ELR (cell line): ENCODE data around the gene MRPL12.

Source experiments
- DNase-seq: peaks from one replicate; pipeline ENCODE4 v3.0.0-alpha.2; 2015; ENCODE audit warnings: low read depth

The MRPL12 gene

GRCh38 chr17:81702934-81703746, at the start of gene MRPL12:
TSS of gene MRPL12 (plus strand) at chr17:81703367. CDS start at chr17:81703502, 135 bp downstream.
- peak; percentile 97 for DNase-seq

GRCh38 chr17:81655378-81656117, 47.6 kb upstream of the MRPL12 start:
- no peak for DNase-seq

DNA sequence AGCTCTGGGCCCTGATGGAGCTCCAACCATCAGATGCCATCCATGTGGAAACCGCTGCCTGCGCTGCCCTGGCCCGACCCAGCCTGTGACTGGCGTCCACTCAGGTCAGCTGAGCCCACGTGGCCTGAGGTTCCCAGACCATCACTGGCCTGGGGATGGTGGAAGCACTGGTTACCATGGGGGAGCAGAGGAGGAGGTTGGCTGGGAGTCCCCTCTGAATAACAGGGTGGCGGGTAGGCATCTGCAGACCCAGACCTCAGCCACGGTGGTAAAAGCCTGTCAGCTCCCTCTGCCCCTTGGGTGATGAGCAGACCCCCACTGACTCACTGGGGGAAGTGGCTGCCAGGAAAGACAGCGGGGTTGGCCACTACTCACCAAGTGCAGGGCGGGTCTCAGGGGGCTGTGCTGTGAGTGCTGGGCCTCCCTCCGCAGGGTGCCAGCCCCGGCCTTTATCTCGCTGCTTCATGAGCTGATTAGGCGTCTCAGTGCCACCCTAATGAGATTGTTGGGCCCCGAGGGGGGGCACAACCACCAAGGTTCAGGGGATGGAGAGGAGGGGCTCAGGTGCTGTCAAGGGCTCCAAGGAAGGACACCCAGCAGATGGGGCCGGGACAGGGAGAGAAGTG, 46.9 kb upstream of the MRPL12 start, which contains the start of gene PDE6G:
TSS of gene PDE6G (minus strand) at position 425 of the 626 bp plus-strand sequence. CDS start 3,237 bp downstream, outside the sequence.
- DNase-seq = no peak

- no peak for DNase-seq
Observed at GRCh38 chr17:81656835-81657234, 46.3 kb upstream of the MRPL12 start.

DNA sequence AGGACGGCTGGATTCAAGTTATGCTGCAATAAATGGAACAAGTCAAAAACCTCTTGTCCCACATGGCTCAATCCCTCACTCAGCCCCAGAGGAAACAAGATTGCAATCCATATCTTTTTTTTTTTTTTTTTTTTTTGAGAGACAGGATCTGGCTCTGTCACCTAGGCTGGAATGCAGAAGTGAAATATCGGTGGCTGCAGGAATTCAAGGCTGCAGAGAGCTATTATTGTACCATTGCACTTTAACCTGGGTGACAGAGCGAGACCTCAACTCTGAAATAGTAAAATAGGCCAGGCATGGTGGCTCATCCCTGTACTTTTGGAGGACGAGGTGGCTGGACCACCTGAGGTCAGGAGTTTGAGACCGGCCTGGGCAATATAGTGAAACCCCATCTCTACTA, 44.1 kb upstream of the MRPL12 start:
- DNase-seq = no peak

DNA sequence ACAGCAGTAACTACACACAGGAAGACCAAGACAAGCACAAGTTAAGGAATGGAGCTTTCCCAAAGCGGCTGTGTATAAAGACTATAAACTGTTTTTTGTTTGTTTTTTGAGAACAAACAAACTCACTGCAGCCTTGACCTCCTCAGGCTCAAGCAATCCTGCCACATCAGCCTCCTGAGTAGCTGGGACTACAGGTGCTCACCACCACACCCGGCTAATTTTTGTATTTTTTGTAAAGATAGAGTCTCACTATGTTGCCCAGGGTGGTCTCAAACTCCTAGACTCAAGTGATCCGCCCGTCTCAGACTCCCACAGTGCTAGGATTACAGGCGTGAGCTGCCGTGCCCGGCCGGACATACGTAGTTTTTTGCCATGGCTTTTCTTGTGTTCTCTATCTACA, 42.7 kb upstream of the MRPL12 start:
- DNase-seq = no peak

GRCh38 chr17:81662002-81662401, 41.2 kb upstream of the MRPL12 start:
- DNase-seq = no peak

DNA sequence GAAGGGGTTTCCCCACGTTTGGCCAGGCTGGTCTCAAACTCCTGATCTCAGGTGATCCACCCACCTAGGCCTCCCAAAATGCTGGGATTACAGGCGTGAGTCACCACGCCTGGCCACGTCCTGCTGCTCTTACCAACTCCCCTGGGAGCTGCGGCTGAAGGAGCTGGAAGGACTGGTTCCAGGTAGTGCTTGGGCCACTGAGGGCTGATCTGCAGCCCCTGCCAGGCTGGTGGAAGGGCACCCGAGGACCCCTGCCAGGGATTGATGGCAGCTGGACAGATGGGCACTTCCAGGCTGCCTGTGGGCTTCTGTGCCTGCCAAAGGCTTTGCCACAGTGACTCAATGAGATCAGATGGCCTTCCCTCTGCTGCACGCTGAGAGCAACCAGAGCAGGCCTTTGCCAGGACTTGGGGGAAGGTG, 39.1 kb upstream of the MRPL12 start:
- DNase-seq = no peak

DNA sequence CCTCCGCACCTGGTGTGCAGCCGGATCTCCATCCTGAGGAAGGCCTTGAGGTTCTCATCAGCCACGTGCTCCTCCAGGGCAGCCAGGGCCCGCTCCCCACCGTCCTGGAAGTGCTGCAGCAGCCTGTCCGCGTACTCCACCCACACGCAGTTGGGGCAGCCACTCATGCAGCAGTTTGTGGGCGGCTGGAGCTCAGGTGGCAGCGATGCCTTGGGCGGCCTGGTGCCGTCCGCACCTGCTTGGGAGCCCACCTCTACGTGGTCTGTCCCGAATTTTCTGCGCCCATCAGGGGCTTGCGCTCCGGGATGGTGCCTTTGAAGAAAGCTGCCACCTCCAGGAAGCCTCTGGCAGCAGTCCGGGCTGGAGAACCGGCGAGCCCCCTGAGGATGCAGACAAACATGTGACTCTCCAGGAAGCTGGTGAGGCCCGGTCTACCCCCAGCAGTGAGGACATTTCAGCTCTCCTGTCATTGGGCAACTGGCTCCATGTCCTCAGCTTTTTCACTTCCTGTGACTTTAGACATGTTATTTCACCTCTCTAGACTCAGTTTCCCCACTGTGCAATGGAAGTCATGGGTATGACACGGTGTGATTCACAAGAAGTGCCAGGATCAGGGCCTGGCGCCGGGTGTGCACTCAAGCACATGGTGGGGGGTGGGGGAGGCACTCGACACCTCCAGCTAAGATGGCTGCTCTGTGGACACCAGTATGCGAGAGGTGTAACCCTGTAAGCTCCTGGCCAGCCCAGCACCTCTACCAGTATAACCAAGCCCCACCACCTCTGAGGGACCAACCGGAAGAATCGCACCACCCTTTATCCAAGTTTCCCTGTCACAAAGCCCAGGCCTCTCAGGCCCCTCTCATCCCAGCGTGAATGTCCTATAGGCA, 37.7 kb upstream of the MRPL12 start:
- peak; percentile 58 for DNase-seq

- DNase-seq = no peak
Observed at GRCh38 chr17:81666092-81666341, 37.1 kb upstream of the MRPL12 start.

GRCh38 chr17:81666342-81667191, 36.6 kb upstream of the MRPL12 start, which contains the start of the genes CCDC137 and OXLD1:
TSS of gene CCDC137 (plus strand) at chr17:81666737. CDS start at chr17:81666767, 30 bp downstream.
TSS of gene OXLD1 (minus strand) at chr17:81666605. CDS start at chr17:81666577, 28 bp downstream.
- DNase-seq = peak; percentile 99

DNA sequence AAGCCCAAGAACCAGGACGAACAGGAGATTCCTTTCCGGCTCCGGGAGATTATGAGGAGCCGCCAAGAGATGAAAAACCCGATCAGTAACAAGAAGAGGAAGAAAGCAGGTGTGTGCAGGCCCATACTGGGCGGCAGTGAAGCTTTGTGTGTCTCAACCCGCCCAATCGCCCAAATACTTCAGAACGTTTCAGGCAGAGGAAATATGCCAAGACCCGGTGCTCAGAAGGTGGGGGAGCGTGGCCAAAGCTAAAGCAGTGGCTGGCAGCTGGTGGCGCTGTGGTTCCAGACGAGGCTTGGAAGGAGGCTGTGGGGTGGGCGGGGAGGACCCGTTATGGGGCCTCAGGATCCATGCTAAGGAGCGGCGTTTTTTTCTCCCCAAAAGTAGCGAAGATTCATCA, 35.4 kb upstream of the MRPL12 start:
- DNase-seq = peak; percentile 31

- DNase-seq = no peak
Observed at GRCh38 chr17:81672504-81672903, 30.7 kb upstream of the MRPL12 start.

DNA sequence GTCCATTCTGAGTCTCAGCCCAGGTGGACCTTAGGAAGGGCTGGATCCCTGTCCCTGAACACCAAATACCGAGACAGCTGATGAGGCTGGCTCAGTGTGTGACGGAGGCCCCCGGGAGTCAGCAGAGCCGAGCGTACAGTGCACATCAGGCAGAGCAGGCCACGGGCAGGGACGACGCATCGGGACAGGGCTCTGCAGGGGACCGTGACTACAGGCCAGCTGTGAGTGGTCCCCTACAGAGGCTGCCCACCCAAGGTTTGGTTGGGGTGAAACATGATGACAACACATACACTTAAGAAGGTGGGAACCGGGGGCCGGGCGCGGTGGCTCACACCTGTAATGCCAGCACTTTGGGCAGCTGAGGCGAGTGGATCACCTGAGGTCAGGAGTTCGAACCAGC, 30.2 kb upstream of the MRPL12 start:
- no peak for DNase-seq

- DNase-seq = no peak
Observed at GRCh38 chr17:81673561-81674258, 29.5 kb upstream of the MRPL12 start.

- peak; percentile 49 for DNase-seq
Observed at GRCh38 chr17:81675515-81676221, 27.5 kb upstream of the MRPL12 start.

DNA sequence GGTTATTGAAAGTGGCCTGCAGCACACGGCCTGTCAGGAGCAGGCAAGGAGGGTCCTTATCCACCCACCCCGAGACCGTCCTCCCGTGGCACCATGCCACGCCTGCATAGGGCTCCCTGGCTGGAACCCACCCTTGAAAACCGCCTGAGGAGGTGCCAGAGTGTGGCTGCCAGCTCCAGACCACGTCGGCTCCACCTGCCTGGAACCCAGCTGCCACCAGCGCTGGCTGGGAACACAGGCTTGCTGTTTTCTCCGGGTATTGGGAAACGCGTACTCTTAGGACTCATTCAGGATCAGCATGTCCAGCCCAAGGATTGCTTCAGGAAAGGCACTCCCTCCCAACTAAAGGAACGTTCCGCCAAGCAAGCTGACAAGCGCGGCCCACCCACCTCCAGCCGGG, 26.3 kb upstream of the MRPL12 start:
- no peak for DNase-seq

- DNase-seq = no peak
Observed at GRCh38 chr17:81680150-81680549, 23.0 kb upstream of the MRPL12 start.

- no peak for DNase-seq
Observed at GRCh38 chr17:81681672-81682071, 21.5 kb upstream of the MRPL12 start.
